NCI-H524 treated with DMSO at 0.1 percent for 48 hours (cell line): ENCODE results near the gene SATL1.
"Not testable (repeated sequence)": the region's sequence is repeated elsewhere in the genome, so short reads cannot be mapped to it uniquely, and the experiment has no call there.

ENCODE experiments used
- DNase-seq: peaks from one replicate; lab custom pipeline; 2025; lab: John Stamatoyannopoulos, UW

SATL1 gene

GRCh38 chrX:85108165-85108564, 135.4 kb downstream of the SATL1 start:
- no peak for DNase-seq

GRCh38 chrX:85107407-85107806, 136.2 kb downstream of the SATL1 start:
- no peak for DNase-seq

- DNase-seq, result no peak
Observed at GRCh38 chrX:85089321-85089840, 154.2 kb downstream of the SATL1 start.

- DNase-seq, result no peak
Observed at GRCh38 chrX:85084770-85085393, 158.7 kb downstream of the SATL1 start.

- DNase-seq, result not testable (repeated sequence)
Observed at GRCh38 chrX:85077247-85077646, 166.3 kb downstream of the SATL1 start.

- no peak for DNase-seq
Observed at GRCh38 chrX:85065512-85066198, 177.9 kb downstream of the SATL1 start.

- DNase-seq, result no peak
Observed at GRCh38 chrX:85052636-85053343, 190.8 kb downstream of the SATL1 start.

GRCh38 chrX:85052205-85052604, 191.4 kb downstream of the SATL1 start:
- DNase-seq, result no peak

- DNase-seq, result no peak
Observed at GRCh38 chrX:85051627-85052026, 192.0 kb downstream of the SATL1 start.
